ENCODE data around the gene KRT80.

KRT80 gene

GRCh38 chr12:52171950-52172512 lies 19.8 kb downstream of the KRT80 start:
- Histone ChIP-seq H3K36me3 (ENCODE audit: control insufficient read depth in 1 of 2, insufficient read depth in 2 of 2, low read length in 2 of 2) (no peaks in the 10 kb centered on the region), H3K4me1 (ENCODE audit: control insufficient read depth in 1 of 2, insufficient read depth in 2 of 2, low read length in 2 of 2) (peaks cover 0 to 6% of the 10 kb centered on the region in 2 donors), H3K4me3 (ENCODE audit: low read depth in 1 of 2, low read length in 2 of 2) (no peak overlapping the region), H3K27ac (ENCODE audit: low read length) (no peak overlapping the region), H3K27me3 (ENCODE audit: low read depth, low read length) (no peaks in the 10 kb centered on the region), H3K9me3 (ENCODE audit: control insufficient read depth in 1 of 2, low read length in 2 of 2) (no peaks in the 10 kb centered on the region)

GRCh38 chr12:52170827-52171226 lies 21.0 kb downstream of the KRT80 start:
- Histone ChIP-seq H3K36me3 (ENCODE audit: control insufficient read depth in 1 of 2, insufficient read depth in 2 of 2, low read length in 2 of 2) (no peaks in the 10 kb centered on the region), H3K4me1 (ENCODE audit: control insufficient read depth in 1 of 2, insufficient read depth in 2 of 2, low read length in 2 of 2) (peaks cover 0 to 6% of the 10 kb centered on the region in 2 donors), H3K27ac (ENCODE audit: low read length) (no peak overlapping the region), H3K27me3 (ENCODE audit: low read depth, low read length) (no peaks in the 10 kb centered on the region), H3K4me3 (ENCODE audit: low read depth in 1 of 2, low read length in 2 of 2) (no peak overlapping the region), H3K9me3 (ENCODE audit: control insufficient read depth in 1 of 2, low read length in 2 of 2) (no peaks in the 10 kb centered on the region)

DNA sequence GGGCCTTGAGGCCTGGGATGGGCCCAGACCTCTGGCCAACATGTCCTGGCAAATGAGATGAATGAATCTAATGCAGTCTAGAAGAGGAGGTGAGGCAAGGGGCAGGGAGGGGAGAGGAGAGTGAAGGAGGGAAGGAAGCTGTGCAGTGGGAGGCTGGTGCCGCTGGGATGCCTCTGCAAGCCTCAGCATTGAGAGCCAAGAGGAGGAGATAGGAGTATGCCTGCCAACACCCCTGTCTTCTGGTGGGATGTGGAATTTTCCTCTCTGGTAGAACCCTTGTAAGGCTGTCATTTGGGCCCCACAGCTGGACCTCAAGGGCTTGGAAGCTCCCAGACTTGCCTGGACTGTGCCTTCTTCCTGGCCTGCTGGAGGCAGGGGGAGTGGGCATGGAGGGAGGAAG lies 21.9 kb downstream of the KRT80 start:
- no peaks in the 10 kb centered on the region for H3K9me3 ChIP-seq (ENCODE audit: control insufficient read depth in 1 of 2, low read length in 2 of 2)
- no peak overlapping the region for H3K27ac ChIP-seq (ENCODE audit: low read length)
- no peaks in the 10 kb centered on the region for H3K36me3 ChIP-seq (ENCODE audit: control insufficient read depth in 1 of 2, insufficient read depth in 2 of 2, low read length in 2 of 2)
- H3K27me3 ChIP-seq (ENCODE audit: low read depth, low read length) = no peaks in the 10 kb centered on the region
- H3K4me3 ChIP-seq (ENCODE audit: low read depth in 1 of 2, low read length in 2 of 2) = no peak overlapping the region
- peaks cover 0 to 6% of the 10 kb centered on the region in 2 donors for H3K4me1 ChIP-seq (ENCODE audit: control insufficient read depth in 1 of 2, insufficient read depth in 2 of 2, low read length in 2 of 2)

- peak overlapping the region; percentile 33 for H3K27ac ChIP-seq (ENCODE audit: low read length)
These were observed 23.6 kb downstream of the KRT80 start for GRCh38 chr12:52168019-52168717.

DNA sequence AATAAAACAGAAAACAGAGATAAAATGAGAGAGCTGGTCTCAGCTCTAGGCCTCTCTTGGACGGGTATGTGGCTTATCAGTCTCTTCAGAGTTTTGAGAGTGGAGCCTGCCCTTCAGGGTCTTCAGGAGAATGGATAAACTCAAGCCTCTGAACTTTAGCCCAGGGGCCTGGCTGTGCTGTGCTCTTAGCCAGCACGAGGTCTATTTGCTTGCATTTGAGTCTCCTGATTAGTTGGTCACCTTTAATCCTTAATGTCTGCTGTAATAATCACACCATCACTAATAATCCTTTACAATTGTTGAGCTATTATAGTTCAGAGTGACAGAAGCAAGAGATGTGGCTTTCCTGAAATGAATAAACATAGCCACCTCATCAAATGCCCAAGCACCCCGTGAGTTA lies 24.3 kb downstream of the KRT80 start:
- peaks cover 0 to 6% of the 10 kb centered on the region in 2 donors for H3K4me1 ChIP-seq (ENCODE audit: control insufficient read depth in 1 of 2, insufficient read depth in 2 of 2, low read length in 2 of 2)
- H3K27ac ChIP-seq (ENCODE audit: low read length) = no peak overlapping the region
- no peak overlapping the region for H3K4me3 ChIP-seq (ENCODE audit: low read depth in 1 of 2, low read length in 2 of 2)
- H3K9me3 ChIP-seq (ENCODE audit: control insufficient read depth in 1 of 2, low read length in 2 of 2) = no peaks in the 10 kb centered on the region
- H3K36me3 ChIP-seq (ENCODE audit: control insufficient read depth in 1 of 2, insufficient read depth in 2 of 2, low read length in 2 of 2) = no peaks in the 10 kb centered on the region
- H3K27me3 ChIP-seq (ENCODE audit: low read depth, low read length) = no peaks in the 10 kb centered on the region

More at GRCh38 chr12:52168019-52168717, 23.6 kb downstream of the KRT80 start:
- no peaks in the 10 kb centered on the region for H3K27me3 ChIP-seq (ENCODE audit: low read depth, low read length)
- no peaks in the 10 kb centered on the region for H3K36me3 ChIP-seq (ENCODE audit: control insufficient read depth in 1 of 2, insufficient read depth in 2 of 2, low read length in 2 of 2)
- no peaks in the 10 kb centered on the region for H3K9me3 ChIP-seq (ENCODE audit: control insufficient read depth in 1 of 2, low read length in 2 of 2)
- no peak overlapping the region for H3K4me3 ChIP-seq (ENCODE audit: low read depth in 1 of 2, low read length in 2 of 2)
- H3K4me1 ChIP-seq (ENCODE audit: control insufficient read depth in 1 of 2, insufficient read depth in 2 of 2, low read length in 2 of 2) = peaks cover 0 to 6% of the 10 kb centered on the region in 2 donors

GRCh38 chr12:52166672-52167071 lies 25.1 kb downstream of the KRT80 start:
- H3K4me3 ChIP-seq (ENCODE audit: low read depth in 1 of 2, low read length in 2 of 2) = no peak overlapping the region
- H3K27ac ChIP-seq (ENCODE audit: low read length) = no peak overlapping the region
- H3K4me1 ChIP-seq (ENCODE audit: control insufficient read depth in 1 of 2, insufficient read depth in 2 of 2, low read length in 2 of 2) = peaks cover 0 to 6% of the 10 kb centered on the region in 2 donors
- H3K9me3 ChIP-seq (ENCODE audit: control insufficient read depth in 1 of 2, low read length in 2 of 2) = no peaks in the 10 kb centered on the region
- H3K36me3 ChIP-seq (ENCODE audit: control insufficient read depth in 1 of 2, insufficient read depth in 2 of 2, low read length in 2 of 2) = no peaks in the 10 kb centered on the region
- H3K27me3 ChIP-seq (ENCODE audit: low read depth, low read length) = no peaks in the 10 kb centered on the region

- Histone ChIP-seq H3K4me3 (ENCODE audit: low read depth in 1 of 2, low read length in 2 of 2) (no peak overlapping the region), H3K27ac (ENCODE audit: low read length) (no peak overlapping the region), H3K4me1 (ENCODE audit: control insufficient read depth in 1 of 2, insufficient read depth in 2 of 2, low read length in 2 of 2) (peaks cover 0 to 6% of the 10 kb centered on the region in 2 donors), H3K9me3 (ENCODE audit: control insufficient read depth in 1 of 2, low read length in 2 of 2) (no peaks in the 10 kb centered on the region), H3K27me3 (ENCODE audit: low read depth, low read length) (no peaks in the 10 kb centered on the region), H3K36me3 (ENCODE audit: control insufficient read depth in 1 of 2, insufficient read depth in 2 of 2, low read length in 2 of 2) (no peaks in the 10 kb centered on the region)
These were observed 26.5 kb downstream of the KRT80 start for GRCh38 chr12:52165096-52165855.

GRCh38 chr12:52164624-52165023 lies 27.2 kb downstream of the KRT80 start:
- H3K36me3 ChIP-seq (ENCODE audit: control insufficient read depth in 1 of 2, insufficient read depth in 2 of 2, low read length in 2 of 2) = no peaks in the 10 kb centered on the region
- peaks cover 0 to 6% of the 10 kb centered on the region in 2 donors for H3K4me1 ChIP-seq (ENCODE audit: control insufficient read depth in 1 of 2, insufficient read depth in 2 of 2, low read length in 2 of 2)
- no peaks in the 10 kb centered on the region for H3K9me3 ChIP-seq (ENCODE audit: control insufficient read depth in 1 of 2, low read length in 2 of 2)
- H3K27ac ChIP-seq (ENCODE audit: low read length) = no peak overlapping the region
- H3K27me3 ChIP-seq (ENCODE audit: low read depth, low read length) = no peaks in the 10 kb centered on the region
- no peak overlapping the region for H3K4me3 ChIP-seq (ENCODE audit: low read depth in 1 of 2, low read length in 2 of 2)

DNA sequence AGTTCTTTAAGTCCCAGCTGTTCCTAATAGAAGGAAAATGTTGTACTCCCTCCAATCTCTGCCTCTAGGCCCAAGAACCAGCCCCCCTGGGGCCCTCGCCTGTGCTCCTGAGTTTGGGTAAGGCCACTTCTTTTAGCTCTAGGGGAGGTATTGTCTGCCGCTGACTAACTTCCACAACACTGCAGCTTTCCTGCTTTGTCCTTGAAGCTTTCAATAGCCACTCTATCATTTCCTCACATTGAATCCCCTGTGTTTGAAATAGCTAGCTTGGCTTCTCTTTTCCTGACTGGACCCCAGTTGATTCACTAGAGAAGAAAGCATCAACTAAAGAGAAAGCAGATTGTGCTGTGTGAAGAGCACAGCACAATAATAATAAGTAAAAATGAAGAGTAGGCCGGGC lies 28.8 kb downstream of the KRT80 start:
- Histone ChIP-seq H3K9me3 (ENCODE audit: control insufficient read depth in 1 of 2, low read length in 2 of 2) (no peaks in the 10 kb centered on the region), H3K27me3 (ENCODE audit: low read depth, low read length) (no peaks in the 10 kb centered on the region), H3K4me1 (ENCODE audit: control insufficient read depth in 1 of 2, insufficient read depth in 2 of 2, low read length in 2 of 2) (peaks cover 0 to 4% of the 10 kb centered on the region in 2 donors), H3K4me3 (ENCODE audit: low read depth in 1 of 2, low read length in 2 of 2) (no peak overlapping the region), H3K36me3 (ENCODE audit: control insufficient read depth in 1 of 2, insufficient read depth in 2 of 2, low read length in 2 of 2) (no peaks in the 10 kb centered on the region), H3K27ac (ENCODE audit: low read length) (no peak overlapping the region)

DNA sequence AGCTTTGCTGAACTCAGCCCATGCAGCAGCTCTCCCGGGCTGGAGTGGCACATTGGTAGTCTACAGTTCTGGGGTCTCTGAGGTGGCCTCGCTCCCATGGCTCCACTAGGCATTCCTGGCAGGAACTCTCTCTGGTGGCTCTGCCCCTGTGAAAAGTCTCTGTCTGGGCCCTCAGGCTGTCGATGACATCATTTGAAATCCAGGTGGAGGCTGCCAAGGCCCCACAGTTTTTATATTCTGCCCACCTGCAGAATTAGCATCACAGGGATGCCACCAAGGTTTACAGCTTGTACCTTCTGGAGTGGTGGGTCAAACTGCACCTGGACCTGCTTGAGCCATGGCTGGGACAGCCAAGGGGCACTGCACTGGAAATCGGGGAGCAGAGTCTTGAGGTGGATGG lies 31.6 kb downstream of the KRT80 start:
- H3K4me1 ChIP-seq (ENCODE audit: control insufficient read depth in 1 of 2, insufficient read depth in 2 of 2, low read length in 2 of 2) = peaks cover 0 to 6% of the 10 kb centered on the region in 2 donors
- H3K9me3 ChIP-seq (ENCODE audit: control insufficient read depth in 1 of 2, low read length in 2 of 2) = no peaks in the 10 kb centered on the region
- H3K27ac ChIP-seq (ENCODE audit: low read length) = no peak overlapping the region
- no peaks in the 10 kb centered on the region for H3K36me3 ChIP-seq (ENCODE audit: control insufficient read depth in 1 of 2, insufficient read depth in 2 of 2, low read length in 2 of 2)
- H3K27me3 ChIP-seq (ENCODE audit: low read depth, low read length) = no peaks in the 10 kb centered on the region
- no peak overlapping the region for H3K4me3 ChIP-seq (ENCODE audit: low read depth in 1 of 2, low read length in 2 of 2)

DNA sequence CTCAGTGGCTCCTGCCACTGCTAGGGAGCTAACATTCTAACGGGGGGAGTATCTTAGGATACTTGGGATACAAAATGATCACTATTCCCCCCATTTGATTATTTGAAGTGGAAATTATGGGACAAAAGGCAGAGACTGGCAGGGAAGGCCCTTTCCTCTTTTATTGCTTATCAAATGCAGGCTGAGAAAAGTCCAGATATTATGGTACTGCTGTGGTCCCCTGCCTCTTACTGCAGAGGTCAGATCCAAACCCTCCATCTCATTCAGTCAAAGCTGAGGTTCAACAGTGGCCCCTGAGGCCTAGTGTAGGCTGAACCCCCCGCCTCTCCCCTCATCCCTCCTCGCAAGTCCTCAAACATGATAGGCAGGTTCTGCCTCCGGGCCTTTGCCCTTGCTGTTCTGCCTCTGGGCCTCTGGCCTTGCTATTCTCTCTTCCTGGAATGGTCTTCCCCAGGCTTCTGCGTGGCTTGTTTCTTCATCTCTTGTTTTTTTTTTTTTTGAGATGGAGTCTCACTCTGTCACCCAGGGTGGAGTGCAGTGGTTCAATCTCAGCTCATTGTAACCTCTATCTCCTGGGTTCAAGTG lies 34.2 kb downstream of the KRT80 start:
- no peaks in the 10 kb centered on the region for H3K9me3 ChIP-seq (ENCODE audit: control insufficient read depth in 1 of 2, low read length in 2 of 2)
- H3K27ac ChIP-seq (ENCODE audit: low read length) = no peak overlapping the region
- H3K27me3 ChIP-seq (ENCODE audit: low read depth, low read length) = no peaks in the 10 kb centered on the region
- no peaks in the 10 kb centered on the region for H3K36me3 ChIP-seq (ENCODE audit: control insufficient read depth in 1 of 2, insufficient read depth in 2 of 2, low read length in 2 of 2)
- no peak overlapping the region for H3K4me3 ChIP-seq (ENCODE audit: low read depth in 1 of 2, low read length in 2 of 2)
- peaks cover 0 to 6% of the 10 kb centered on the region in 2 donors for H3K4me1 ChIP-seq (ENCODE audit: control insufficient read depth in 1 of 2, insufficient read depth in 2 of 2, low read length in 2 of 2)

Data from muscle layer of duodenum (tissue), 2 donors.